Right forelimb (tissue), 1 donor: Measurements from ENCODE around the gene ABCG8.

Source experiments
- DNase-seq: peaks from one replicate; pipeline ENCODE4 v3.0.0-alpha.2; 2018

ABCG8 gene

GRCh38 chr2:43838560-43839267, at the start of gene ABCG8, which contains the start of gene ABCG5:
Gene ABCG8, plus strand, starts transcription at chr2:43838971. Its CDS starts 83 bp downstream, at chr2:43839054.
Gene ABCG5, minus strand, starts transcription at chr2:43838839. Its CDS starts 160 bp downstream, at chr2:43838679.
- DNase-seq, result no peak

GRCh38 chr2:43790147-43790546, 48.6 kb upstream of the ABCG8 start:
- no peak for DNase-seq

- no peak for DNase-seq
These were observed 47.6 kb upstream of the ABCG8 start for GRCh38 chr2:43791035-43791765.

- no peak for DNase-seq
These were observed 46.1 kb upstream of the ABCG8 start for GRCh38 chr2:43792653-43793052.

GRCh38 chr2:43794956-43795355, 43.8 kb upstream of the ABCG8 start:
- no peak for DNase-seq

GRCh38 chr2:43796206-43796605, 42.6 kb upstream of the ABCG8 start:
- DNase-seq, result no peak

GRCh38 chr2:43798300-43798699, 40.5 kb upstream of the ABCG8 start:
- DNase-seq, result no peak

GRCh38 chr2:43800894-43801293, 37.9 kb upstream of the ABCG8 start:
- DNase-seq, result no peak

- DNase-seq, result no peak
These were observed 36.6 kb upstream of the ABCG8 start for GRCh38 chr2:43802135-43802534.

GRCh38 chr2:43803113-43803512, 35.7 kb upstream of the ABCG8 start:
- no peak for DNase-seq

GRCh38 chr2:43806719-43807031, 32.1 kb upstream of the ABCG8 start:
- DNase-seq, result no peak

GRCh38 chr2:43810452-43810851, 28.3 kb upstream of the ABCG8 start:
- DNase-seq, result no peak

- no peak for DNase-seq
These were observed 27.9 kb upstream of the ABCG8 start for GRCh38 chr2:43810888-43811287.

GRCh38 chr2:43812006-43812405, 26.8 kb upstream of the ABCG8 start:
- DNase-seq, result no peak

- DNase-seq, result no peak
These were observed 25.8 kb upstream of the ABCG8 start for GRCh38 chr2:43812947-43813346.

GRCh38 chr2:43814711-43815110, 24.1 kb upstream of the ABCG8 start:
- no peak for DNase-seq

GRCh38 chr2:43818761-43819160, 20.0 kb upstream of the ABCG8 start:
- DNase-seq, result no peak

- DNase-seq, result no peak
These were observed 19.1 kb upstream of the ABCG8 start for GRCh38 chr2:43819491-43820163.

- no peak for DNase-seq
These were observed 15.9 kb upstream of the ABCG8 start for GRCh38 chr2:43822839-43823238.

- DNase-seq, result no peak
These were observed 15.0 kb upstream of the ABCG8 start for GRCh38 chr2:43823751-43824150.

GRCh38 chr2:43824512-43824911, 14.3 kb upstream of the ABCG8 start:
- no peak for DNase-seq

- no peak for DNase-seq
These were observed 13.7 kb upstream of the ABCG8 start for GRCh38 chr2:43824951-43825493.

GRCh38 chr2:43825841-43826240, 12.9 kb upstream of the ABCG8 start:
- DNase-seq, result no peak
